SJSA1 (cell line): ENCODE results near the gene ENO2. TPM values are rescaled to one million over a fixed set of nuclear protein-coding genes. Genes with fewer than 3 reads are reported as not detected.
"Not testable (repeated sequence)": the region's sequence is repeated elsewhere in the genome, so short reads cannot be mapped to it uniquely, and the experiment has no call there.

Experiments used
- DNase-seq, 2 experiments: peaks; one replicate each; pipeline ENCODE4 v3.0.0-alpha.2; 2015 to 2020; ENCODE audit warnings: low spot score in 2 of 2, low read depth in 1 of 2
- H3K27ac ChIP-seq: fragments of 250-450 bp; sonication (Bioruptor Pico); 2 replicates; pipeline ENCODE4 v1.5.1; 2020; ENCODE audit warnings: mild to moderate bottlenecking, moderate library complexity
- H3K27me3 ChIP-seq: fragments of 250-450 bp; sonication (Bioruptor Pico); replicated peaks from 2 replicates; pipeline ENCODE4 v1.5.1; 2020; ENCODE audit warnings: mild to moderate bottlenecking, moderate library complexity
- H3K36me3 ChIP-seq: fragments of 250-450 bp; sonication (Bioruptor Pico); 2 replicates; pipeline ENCODE4 v1.5.1; 2020; ENCODE audit warnings: mild to moderate bottlenecking
- H3K4me1 ChIP-seq: fragments of 250-450 bp; sonication (Bioruptor Pico); replicated peaks from 2 replicates; pipeline ENCODE4 v1.6.1; 2021; ENCODE audit warnings: mild to moderate bottlenecking
- H3K4me3 ChIP-seq: fragments of 250-450 bp; sonication (Bioruptor Pico); 2 replicates; pipeline ENCODE4 v1.5.1; 2020; ENCODE audit warnings: mild to moderate bottlenecking
- H3K9me3 ChIP-seq: fragments of 250-450 bp; sonication (Bioruptor Pico); replicated peaks from 2 replicates; pipeline ENCODE4 v1.5.1; 2020; ENCODE audit warnings: mild to moderate bottlenecking
- total RNA-seq: library from RNA; depleted of rRNA; stranded (reverse); fragments of >200 nt; shearing (Covaris generic); gene quantifications from 2 replicates; pipeline ENCODE4 v1.2.3, GENCODE V29; 2014

ENO2 gene
- total RNA-seq, 1 experiment from 2014 or later = 7.1 TPM

GRCh38 chr12:6892683-6893082, 21.7 kb upstream of the ENO2 start:
- not testable (repeated sequence) for H3K4me3 ChIP-seq, H3K9me3 ChIP-seq, H3K27ac ChIP-seq, DNase-seq, H3K36me3 ChIP-seq, H3K27me3 ChIP-seq
- peaks cover 18% of the 10 kb centered on the region for H3K4me1 ChIP-seq

DNA sequence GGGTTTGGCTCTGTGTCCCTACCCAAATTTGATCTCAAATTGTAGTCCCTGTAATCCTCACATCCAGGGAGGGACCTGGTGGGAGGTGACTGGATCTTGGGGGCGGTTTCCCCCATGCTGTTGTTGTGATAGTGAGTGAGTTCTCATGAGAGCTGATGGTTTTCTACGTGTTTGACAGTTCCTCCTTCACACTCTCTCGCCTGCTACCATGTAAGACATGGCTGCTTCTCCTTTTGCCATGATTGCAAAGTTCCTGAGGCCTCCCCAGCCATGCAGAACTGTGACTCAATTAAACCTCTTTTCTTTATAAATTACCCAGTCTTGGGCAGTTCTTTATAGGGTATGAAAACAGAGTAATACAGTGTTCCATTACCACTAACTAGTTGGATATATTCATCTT, 20.1 kb upstream of the ENO2 start:
- Histone ChIP-seq H3K9me3 (no peaks in the 10 kb centered on the region), H3K4me3 (no peak overlapping the region), H3K27me3 (no peaks in the 10 kb centered on the region), H3K27ac (no peak overlapping the region), H3K4me1 (peaks cover 14% of the 10 kb centered on the region), H3K36me3 (no peaks in the 10 kb centered on the region)
- DNase-seq = no peak

DNA sequence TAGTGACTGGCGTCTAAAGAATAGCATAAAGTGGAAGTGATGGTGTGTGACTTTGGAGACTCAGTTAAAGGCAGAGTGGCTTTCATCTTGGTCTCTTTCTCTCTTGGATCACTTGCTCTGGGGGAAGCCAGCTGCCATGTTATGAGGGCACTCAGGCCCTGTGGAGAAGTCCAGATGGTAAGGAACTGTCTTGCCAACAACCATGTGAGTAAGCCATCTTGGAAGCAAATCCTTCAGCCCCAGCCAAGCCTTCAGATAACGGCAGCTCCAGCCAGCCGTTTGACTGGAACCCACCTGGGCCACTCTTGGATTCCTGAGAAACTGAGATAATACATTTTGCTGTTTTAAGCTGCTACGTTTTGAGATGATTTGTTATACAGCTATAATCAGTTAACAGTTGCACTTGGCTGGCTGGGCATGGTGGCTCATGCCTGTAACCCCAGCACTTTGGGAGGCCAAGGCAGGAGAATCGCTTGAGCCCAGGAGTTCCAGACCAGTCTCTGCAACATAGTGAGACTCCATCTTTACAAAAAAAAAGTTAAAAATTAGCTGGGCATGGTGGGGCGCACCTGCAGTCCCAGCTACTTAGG, 17.4 kb upstream of the ENO2 start:
- no peaks in the 10 kb centered on the region for H3K36me3 ChIP-seq
- H3K4me1 ChIP-seq = peaks cover 9% of the 10 kb centered on the region
- H3K27ac ChIP-seq = no peak overlapping the region
- H3K4me3 ChIP-seq = no peak overlapping the region
- no peak for DNase-seq
- no peaks in the 10 kb centered on the region for H3K27me3 ChIP-seq
- H3K9me3 ChIP-seq = no peaks in the 10 kb centered on the region

- Histone ChIP-seq H3K36me3 (no peaks in the 10 kb centered on the region), H3K27ac (no peak overlapping the region), H3K27me3 (no peaks in the 10 kb centered on the region), H3K9me3 (no peaks in the 10 kb centered on the region), H3K4me1 (peaks cover 18% of the 10 kb centered on the region), H3K4me3 (no peak overlapping the region)
- DNase-seq = no peak
Observed at GRCh38 chr12:6899427-6899826, 15.0 kb upstream of the ENO2 start.

GRCh38 chr12:6899837-6900519, 14.4 kb upstream of the ENO2 start:
- Histone ChIP-seq H3K36me3 (no peaks in the 10 kb centered on the region), H3K9me3 (no peaks in the 10 kb centered on the region), H3K27ac (no peak overlapping the region), H3K4me3 (no peak overlapping the region), H3K27me3 (no peaks in the 10 kb centered on the region), H3K4me1 (peaks cover 21% of the 10 kb centered on the region)
- peak in 1 of 2 experiments; percentile 21 for DNase-seq

GRCh38 chr12:6902448-6902847, 11.9 kb upstream of the ENO2 start:
- DNase-seq = no peak
- Histone ChIP-seq H3K27ac (no peak overlapping the region), H3K27me3 (no peaks in the 10 kb centered on the region), H3K4me3 (no peak overlapping the region), H3K36me3 (0 out of 2 replicates have a peak, but pooled peaks cover 7% of the 10 kb centered on the region), H3K9me3 (no peaks in the 10 kb centered on the region), H3K4me1 (peaks cover 27% of the 10 kb centered on the region)

GRCh38 chr12:6903722-6904121, 10.7 kb upstream of the ENO2 start:
- Histone ChIP-seq H3K36me3 (0 out of 2 replicates have a peak, but pooled peaks cover 7% of the 10 kb centered on the region), H3K9me3 (no peaks in the 10 kb centered on the region), H3K4me3 (no peak overlapping the region), H3K4me1 (peaks cover 27% of the 10 kb centered on the region), H3K27me3 (no peaks in the 10 kb centered on the region), H3K27ac (no peak overlapping the region)
- no peak for DNase-seq

DNA sequence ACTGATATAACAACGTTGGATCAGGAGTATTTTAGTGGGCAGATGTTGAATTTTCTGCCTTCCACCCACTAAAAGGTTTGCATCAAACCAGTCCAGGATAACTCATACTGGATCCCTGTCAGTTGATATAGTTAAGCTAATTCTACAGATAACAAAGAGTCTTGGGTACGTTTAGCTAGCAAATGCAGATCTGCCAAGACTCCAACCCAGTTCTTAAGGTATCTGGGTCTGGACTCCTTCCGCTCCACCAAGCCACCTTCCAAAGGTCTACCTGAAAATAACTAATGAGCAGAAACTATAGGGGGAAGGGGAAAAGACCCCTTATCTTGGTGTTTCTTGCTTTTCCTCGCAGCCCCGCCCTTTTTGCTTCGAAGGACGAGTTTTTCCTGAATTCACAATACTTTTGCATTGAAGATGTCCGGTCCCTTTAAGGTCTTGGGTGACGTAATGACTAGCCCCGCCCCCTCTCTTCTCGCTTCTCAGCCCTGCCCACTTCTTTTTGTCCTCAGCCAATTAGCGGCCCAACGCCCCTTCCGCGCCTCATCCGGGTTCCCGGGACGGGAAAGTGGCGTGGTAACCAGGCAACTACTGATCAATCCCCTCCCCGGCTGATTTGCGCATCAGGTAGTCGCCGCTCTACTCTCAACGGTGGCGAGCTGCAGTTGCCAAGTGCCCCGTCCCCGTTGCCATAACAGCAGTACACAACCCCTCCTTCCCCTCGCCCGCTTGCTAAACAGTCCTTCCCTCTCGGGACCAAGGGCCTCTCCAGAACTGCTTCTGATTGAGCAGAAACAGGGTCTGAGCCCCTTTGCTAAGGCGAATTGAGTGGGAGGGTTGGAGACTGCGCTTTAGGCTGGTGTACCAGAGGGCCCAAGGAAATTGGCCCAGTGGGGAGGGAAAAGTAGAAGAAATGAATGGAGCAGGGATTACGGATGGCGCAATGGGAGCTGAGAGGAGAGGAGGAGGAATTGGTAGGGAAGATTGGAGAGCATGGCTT, 9.8 kb upstream of the ENO2 start, which contains the start of gene LRRC23:
TSS of gene LRRC23 (plus strand) at position 543 of the 997 bp plus-strand sequence. CDS start 812 bp downstream, outside the sequence.
- Histone ChIP-seq H3K4me1 (peaks cover 27% of the 10 kb centered on the region), H3K4me3 (peak within 1 kb of the TSS; percentile 61), H3K27ac (peak within 1 kb of the TSS; percentile 64), H3K36me3 (0 out of 2 replicates have a peak, but pooled peaks cover 7% of the 10 kb centered on the region), H3K9me3 (no peaks in the 10 kb centered on the region), H3K27me3 (no peaks in the 10 kb centered on the region)
- peak; percentile 93 to 97 for DNase-seq

GRCh38 chr12:6905414-6906040, 8.9 kb upstream of the ENO2 start:
- H3K9me3 ChIP-seq = no peaks in the 10 kb centered on the region
- DNase-seq = no peak
- peaks cover 18% of the 10 kb centered on the region for H3K4me1 ChIP-seq
- H3K4me3 ChIP-seq = peak overlapping the region; percentile 61
- no peak overlapping the region for H3K27ac ChIP-seq
- 0 out of 2 replicates have a peak, but pooled peaks cover 7% of the 10 kb centered on the region for H3K36me3 ChIP-seq
- H3K27me3 ChIP-seq = no peaks in the 10 kb centered on the region

DNA sequence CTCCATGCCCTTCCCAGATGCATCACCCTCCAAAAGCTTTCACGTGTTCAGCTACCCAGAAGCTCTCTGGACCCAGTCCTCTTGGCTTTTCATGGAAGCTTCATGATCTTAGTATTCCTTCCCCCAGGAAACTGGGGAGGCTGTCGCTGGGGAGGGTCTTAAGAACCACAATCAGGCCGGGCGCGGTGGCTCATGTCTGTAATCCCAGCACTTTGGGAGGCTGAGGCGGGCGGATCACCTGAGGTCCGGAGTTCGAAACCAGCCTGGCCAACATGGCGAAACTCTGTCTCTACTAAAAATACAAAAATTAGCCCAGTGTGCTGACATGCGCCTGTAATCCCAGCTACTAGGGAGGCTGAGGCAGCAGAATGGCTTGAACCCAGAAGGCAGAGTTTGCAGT, 6.2 kb upstream of the ENO2 start:
- not testable (repeated sequence) for H3K9me3 ChIP-seq, H3K36me3 ChIP-seq, H3K27me3 ChIP-seq, DNase-seq, H3K4me3 ChIP-seq, H3K27ac ChIP-seq
- peaks cover 18% of the 10 kb centered on the region for H3K4me1 ChIP-seq

- Histone ChIP-seq H3K27me3 (no peaks in the 10 kb centered on the region), H3K27ac (no peak overlapping the region), H3K36me3 (0 out of 2 replicates have a peak, but pooled peaks cover 7% of the 10 kb centered on the region), H3K4me1 (peaks cover 17% of the 10 kb centered on the region), H3K4me3 (no peak overlapping the region), H3K9me3 (no peaks in the 10 kb centered on the region)
- DNase-seq = no peak
Observed at GRCh38 chr12:6909421-6910145, 4.8 kb upstream of the ENO2 start.

GRCh38 chr12:6912164-6912935, 2.0 kb upstream of the ENO2 start:
- Histone ChIP-seq H3K4me3 (no peak overlapping the region), H3K27me3 (no peaks in the 10 kb centered on the region), H3K36me3 (no peaks in the 10 kb centered on the region), H3K9me3 (no peaks in the 10 kb centered on the region), H3K27ac (no peak overlapping the region), H3K4me1 (peaks cover 18% of the 10 kb centered on the region)
- DNase-seq = no peak
